Measurements from ENCODE around the gene CYTH3. TPM values are rescaled to one million over a fixed set of nuclear protein-coding genes. Genes with fewer than 3 reads are reported as not detected.

The CYTH3 gene
- total and polyA plus RNA-seq, 2 of the 8 experiments (the other 6 are each of a cell fraction or from before 2014, with no cell fraction given): 10.3 to 11.9 TPM

GRCh38 chr7:6228361-6229229 lies 43.8 kb downstream of the CYTH3 start (continued):
- no peak for TF ChIP-seq ATF2 (IDR thresholded peaks at IDR 0.05; ENCODE audit: low read length)
- TF ChIP-seq RAD21 (IDR thresholded peaks at IDR 0.05 in 1 of 2, conservative IDR thresholded peaks at IDR 0.05 in 1 of 2; ENCODE audit: low read depth in 2 of 2, low read length in 2 of 2): no peak
- no peak for TF ChIP-seq CREB1 (IDR thresholded peaks at IDR 0.05)
- TF ChIP-seq BACH1 (IDR thresholded peaks at IDR 0.05; ENCODE audit: low read length): no peak
- no peak for TF ChIP-seq KDM1A (IDR thresholded peaks at IDR 0.05; ENCODE audit: borderline replicate concordance, low read length)
- no peak for TF ChIP-seq GABPA (IDR thresholded peaks at IDR 0.05; ENCODE audit: borderline replicate concordance, insufficient read depth, low read length)
- no peak for TF ChIP-seq ASH2L (IDR thresholded peaks at IDR 0.05; ENCODE audit: low read length)
- TF ChIP-seq TEAD4 (IDR thresholded peaks at IDR 0.05; ENCODE audit: low read depth, low read length): no peak

Data from H1 (cell line).